Peyer's patch (tissue), 4 donors: ENCODE results near the gene PTPRR.

Source experiments
- POLR2A ChIP-seq, 2 donors: fragments of 450-650 bp; IDR thresholded peaks; one replicate each; pipeline ENCODE4 v1.5.1; 2017; ENCODE audit warnings: antibody characterized with exemption in 2 of 2, mild to moderate bottlenecking in 2 of 2, moderate library complexity in 2 of 2
- TF ChIP-seq, protein P1 (sequence below), 6 experiments: fragments of 450-650 bp in 4 of 6; fragments of 200-600 bp in 2 of 6; sonication (generic) in 1 of 6; IDR thresholded peaks; one replicate each; pipeline ENCODE4 v1.5.1; 2017 to 2019; ENCODE audit warnings: antibody characterized with exemption in 6 of 6, mild to moderate bottlenecking in 3 of 6, moderate library complexity in 1 of 6

DNA sequence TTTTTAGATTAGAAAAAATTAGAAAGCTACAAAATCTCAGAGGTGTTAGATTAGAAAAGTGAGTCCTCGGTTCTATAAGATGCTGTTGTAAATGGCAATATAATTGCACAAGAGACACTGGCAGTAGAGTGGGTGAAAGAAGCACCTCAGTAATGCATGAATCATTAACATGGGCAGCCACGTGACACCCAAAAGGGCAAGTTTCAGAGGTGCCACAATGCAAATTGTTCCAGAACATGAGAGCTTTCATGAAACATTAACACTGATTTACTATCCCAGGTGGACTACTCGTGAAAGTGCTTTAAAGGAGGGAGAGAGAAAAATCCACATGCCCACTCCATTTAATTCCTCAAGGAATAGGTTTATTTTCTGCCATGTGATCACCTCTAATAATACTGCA, 108.4 kb downstream of the PTPRR start:
- TF ChIP-seq, protein P1, sequence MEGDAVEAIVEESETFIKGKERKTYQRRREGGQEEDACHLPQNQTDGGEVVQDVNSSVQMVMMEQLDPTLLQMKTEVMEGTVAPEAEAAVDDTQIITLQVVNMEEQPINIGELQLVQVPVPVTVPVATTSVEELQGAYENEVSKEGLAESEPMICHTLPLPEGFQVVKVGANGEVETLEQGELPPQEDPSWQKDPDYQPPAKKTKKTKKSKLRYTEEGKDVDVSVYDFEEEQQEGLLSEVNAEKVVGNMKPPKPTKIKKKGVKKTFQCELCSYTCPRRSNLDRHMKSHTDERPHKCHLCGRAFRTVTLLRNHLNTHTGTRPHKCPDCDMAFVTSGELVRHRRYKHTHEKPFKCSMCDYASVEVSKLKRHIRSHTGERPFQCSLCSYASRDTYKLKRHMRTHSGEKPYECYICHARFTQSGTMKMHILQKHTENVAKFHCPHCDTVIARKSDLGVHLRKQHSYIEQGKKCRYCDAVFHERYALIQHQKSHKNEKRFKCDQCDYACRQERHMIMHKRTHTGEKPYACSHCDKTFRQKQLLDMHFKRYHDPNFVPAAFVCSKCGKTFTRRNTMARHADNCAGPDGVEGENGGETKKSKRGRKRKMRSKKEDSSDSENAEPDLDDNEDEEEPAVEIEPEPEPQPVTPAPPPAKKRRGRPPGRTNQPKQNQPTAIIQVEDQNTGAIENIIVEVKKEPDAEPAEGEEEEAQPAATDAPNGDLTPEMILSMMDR (IDR thresholded peaks at IDR 0.05): no peak
- peak in 1 of 2 donors; percentile 41 for TF ChIP-seq POLR2A (IDR thresholded peaks at IDR 0.05)
